ENCODE data around the gene ZNF804B.

GRCh38 chr7:89200758-89201157, 441.3 kb downstream of the ZNF804B start:
- TF ChIP-seq CTCF (IDR thresholded peaks at IDR 0.05) (no peak), POLR2A (IDR thresholded peaks at IDR 0.05) (no peak)

Data from adrenal gland (tissue), 5 donors.